GM18498 (cell line): Measurements from ENCODE around the gene GAS7.
A peak's percentile ranks its signal among the peaks of the same experiment; 100 is the strongest.

Source experiments
- ATAC-seq: cut with Tn5 transposase; IDR thresholded peaks from one replicate; pipeline ENCODE4 v1.9.1; 2021; ENCODE audit warnings: mild to moderate bottlenecking, moderate library complexity; ENCODE audit not compliant: unreplicated experiment

The GAS7 gene

DNA sequence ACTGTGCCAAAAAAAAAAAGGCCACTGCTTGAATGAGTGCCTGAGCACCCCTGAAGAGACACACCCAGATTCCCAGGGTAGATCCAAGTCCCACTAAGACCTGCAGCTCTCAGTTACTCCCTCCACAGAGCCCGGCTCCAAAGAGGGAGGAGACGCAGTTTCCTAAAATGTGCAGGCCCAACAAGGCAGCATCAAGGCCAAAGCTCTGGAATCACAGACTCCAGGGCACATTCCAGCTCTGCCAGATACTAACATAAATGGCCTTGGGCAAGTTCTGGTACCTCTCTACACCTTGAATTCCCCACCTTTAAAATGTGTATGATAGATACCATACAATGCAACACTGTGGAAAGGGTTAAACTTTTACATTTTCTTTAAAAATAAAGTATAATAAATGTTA, 57.0 kb downstream of the GAS7 start:
- no peak for ATAC-seq

DNA sequence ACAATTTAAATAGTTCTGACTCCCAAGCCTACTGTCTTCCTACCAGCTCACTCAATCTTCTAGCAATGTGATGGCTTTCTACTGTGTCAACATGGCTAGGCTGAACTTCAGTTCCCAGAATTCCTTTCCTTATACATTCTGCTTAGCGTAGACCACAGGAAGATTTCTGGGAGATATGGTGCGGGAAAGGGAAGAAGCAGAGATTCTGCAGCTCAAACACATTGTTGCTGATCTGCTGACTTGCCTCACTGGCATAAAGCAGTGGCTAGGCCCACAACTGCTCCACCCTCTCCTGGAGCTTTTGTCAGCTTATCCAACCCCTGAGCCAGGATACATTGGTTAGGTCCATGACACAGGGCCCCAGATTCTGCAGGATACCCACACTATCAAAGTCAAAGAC, 58.8 kb downstream of the GAS7 start:
- no peak for ATAC-seq

DNA sequence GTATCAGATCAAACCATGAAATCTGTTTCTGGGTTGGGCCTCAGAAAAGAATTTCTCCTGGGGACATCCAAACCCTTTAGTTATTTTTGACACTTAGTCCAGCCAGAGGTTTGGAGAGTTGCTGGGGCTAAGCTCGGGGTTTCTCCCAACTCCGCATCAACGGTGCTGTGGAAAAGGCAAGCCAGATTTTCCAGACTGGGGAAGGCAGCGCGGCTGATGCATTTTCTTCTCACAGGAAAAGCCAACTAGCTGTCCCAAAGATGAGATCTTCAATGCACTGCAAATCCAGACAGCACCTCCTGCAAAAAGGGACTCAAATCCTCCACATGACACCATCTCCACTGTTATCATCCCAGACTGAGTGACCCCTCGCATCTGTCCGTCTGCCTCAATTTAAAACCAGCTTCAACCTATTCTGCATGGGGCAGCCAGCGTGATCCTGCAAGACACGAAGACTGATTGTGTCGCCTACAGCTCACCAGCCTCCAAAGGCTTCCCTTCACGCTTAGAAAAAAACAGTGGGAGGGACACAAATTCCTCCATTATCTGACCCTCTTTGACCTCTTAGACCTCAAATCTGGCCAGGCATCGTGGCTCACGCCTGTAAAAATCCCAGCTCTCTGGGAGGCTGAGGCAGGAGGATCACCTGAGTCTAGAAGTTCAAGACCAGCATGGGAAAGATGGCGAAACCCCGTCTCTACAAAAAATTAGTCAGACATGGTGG, 62.0 kb downstream of the GAS7 start:
- no peak for ATAC-seq

DNA sequence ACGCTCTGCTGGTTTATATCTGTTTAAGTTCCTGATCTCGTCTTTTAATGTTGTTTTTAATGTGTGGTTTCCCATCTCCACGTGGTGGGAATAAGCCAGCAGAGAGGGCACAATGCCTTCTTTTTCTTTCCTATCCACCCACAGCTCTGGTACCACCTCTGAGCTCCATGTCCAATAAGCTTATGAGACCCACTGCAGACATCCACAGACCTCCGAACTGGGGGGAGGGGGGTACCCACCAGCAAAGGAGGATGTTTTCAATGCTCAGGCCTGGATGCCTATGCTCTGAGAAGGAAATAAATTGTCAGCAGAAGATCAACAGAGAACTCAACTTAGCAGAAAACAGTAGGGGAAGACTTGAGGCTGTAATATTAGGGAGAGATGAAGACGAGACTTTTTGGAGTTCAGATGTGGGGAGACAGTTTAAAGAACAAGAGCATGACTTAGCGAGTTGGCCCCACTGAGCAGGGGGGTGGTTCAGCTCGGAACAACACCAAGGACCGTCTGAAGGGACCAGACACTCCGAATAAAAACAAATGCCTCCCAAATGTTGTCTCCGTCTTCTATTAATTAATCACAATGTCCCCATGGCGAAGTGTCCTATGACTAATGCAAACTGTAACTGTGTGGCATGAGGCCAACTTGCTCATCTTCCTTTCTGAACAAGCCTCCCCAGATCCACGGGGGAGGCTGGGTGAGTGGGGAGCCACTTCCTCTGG, 62.7 kb downstream of the GAS7 start:
- ATAC-seq, result no peak

DNA sequence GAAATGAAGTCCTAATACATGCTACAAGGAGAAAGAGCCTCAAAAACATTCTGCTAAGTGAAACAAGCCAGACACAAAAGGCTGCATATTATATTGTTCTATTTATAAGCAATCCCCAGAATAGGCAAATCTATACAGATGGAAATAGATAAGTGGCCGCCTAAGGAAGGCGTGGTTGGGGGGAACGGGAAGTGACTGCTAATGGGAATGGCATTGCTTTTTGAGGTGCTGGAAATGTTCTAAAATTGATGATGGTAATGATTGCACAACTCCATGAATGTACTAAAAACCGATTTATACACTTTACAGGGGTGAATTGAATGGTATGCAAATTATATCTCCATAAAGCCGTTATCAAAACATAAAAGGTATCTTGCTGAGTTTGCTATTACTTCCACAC, 67.7 kb downstream of the GAS7 start:
- no peak for ATAC-seq

DNA sequence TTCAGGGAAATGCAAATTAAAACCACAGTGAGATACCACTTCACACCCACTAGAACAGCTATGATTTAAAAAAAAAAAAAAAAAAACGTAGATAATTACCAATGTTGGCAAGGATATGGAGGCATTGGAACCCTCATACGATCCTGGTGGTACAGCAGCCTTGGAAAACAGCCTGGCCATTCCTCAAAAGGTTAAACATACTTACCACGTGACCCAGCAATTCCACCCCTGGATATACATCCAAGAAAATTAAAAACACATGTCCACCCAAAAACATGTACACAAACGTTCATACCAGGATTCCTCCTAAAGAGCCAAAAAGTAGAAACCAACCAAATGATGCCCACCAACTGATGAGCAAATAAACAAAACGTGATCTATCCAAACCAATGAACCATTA, 68.1 kb downstream of the GAS7 start:
- no peak for ATAC-seq

DNA sequence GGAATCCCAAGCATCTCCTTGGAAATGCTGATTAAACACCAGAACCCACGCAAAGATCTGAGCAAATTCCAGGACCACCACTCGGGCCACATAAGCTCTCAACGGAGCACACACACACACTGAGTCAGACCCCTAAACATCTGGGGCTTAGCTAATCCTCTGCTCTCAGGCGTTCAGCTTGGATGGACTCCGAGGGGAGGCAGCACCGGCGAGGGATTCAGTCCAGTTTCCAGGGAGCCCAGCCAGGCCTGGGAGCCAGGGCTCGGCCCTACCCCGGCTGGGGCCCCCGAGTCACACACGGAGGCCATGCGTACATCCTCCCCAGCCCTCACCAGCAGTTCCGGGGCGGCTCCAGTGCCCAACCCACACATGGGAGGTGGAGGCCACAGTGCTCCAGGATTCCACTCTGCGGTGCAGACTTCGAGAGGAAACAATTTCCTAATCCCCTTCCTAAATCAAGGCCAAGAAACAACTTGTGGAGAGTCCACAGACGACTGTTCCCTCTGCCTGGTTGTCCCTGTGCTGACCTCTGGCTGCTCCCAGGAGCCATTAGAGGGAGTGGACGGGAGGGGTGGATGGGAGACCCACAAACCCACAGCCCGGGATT, 70.5 kb downstream of the GAS7 start:
- ATAC-seq, result no peak

DNA sequence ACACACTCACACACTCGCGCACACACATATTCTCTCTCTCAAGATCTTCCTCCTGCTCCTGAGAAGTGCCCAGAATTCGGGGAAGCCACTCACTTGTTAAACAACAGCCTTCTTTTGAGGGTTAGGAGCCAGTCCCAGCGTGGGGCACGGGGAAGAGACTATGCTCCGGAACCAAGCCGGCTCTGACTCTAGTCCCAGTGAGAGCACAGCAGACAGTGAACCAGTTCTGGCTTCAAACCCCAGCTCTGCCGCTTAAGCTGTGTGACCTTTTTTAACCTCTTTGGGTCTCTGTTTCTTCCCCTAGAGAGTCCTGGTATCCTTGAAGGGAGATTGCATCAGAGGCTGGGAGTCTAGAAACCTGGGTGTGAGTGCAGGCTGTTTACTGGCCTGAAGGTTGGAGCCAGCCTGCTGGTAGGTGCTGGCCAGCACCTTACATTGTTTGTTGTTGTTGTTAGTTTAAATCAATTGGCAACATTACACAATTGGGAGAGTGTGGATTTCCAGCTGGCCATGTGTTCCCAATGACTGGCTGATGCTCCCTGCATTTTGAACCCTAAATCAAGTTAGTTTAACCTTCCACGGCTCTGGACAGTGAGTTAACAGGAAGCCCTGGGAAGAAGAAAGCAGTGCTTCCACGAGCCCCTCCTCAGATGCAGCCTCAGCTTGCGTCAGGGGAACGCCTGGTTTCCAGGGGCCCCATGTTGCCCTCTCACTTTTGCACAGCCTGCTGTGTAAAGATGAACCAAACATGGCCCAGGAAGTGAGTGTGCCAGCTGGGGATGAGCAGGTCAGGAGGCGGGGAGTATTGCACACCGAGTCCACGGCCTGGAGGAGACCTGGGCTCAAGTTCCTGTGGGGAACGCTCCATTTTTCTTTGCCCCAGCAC, 71.5 kb downstream of the GAS7 start:
- ATAC-seq, result no peak

DNA sequence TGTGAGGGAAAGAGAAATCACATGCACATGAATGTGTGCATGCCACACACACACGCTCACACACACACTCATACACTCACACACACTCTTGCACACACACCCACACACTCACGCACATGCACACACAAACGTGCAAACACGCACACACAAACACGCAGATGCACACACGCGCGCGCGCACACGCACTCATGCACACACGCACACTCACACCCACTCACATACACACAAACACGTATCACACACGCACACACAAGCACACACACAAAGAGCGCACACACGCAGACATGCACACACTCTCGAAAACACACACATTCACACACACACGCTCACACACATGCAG, 72.2 kb downstream of the GAS7 start:
- no peak for ATAC-seq

DNA sequence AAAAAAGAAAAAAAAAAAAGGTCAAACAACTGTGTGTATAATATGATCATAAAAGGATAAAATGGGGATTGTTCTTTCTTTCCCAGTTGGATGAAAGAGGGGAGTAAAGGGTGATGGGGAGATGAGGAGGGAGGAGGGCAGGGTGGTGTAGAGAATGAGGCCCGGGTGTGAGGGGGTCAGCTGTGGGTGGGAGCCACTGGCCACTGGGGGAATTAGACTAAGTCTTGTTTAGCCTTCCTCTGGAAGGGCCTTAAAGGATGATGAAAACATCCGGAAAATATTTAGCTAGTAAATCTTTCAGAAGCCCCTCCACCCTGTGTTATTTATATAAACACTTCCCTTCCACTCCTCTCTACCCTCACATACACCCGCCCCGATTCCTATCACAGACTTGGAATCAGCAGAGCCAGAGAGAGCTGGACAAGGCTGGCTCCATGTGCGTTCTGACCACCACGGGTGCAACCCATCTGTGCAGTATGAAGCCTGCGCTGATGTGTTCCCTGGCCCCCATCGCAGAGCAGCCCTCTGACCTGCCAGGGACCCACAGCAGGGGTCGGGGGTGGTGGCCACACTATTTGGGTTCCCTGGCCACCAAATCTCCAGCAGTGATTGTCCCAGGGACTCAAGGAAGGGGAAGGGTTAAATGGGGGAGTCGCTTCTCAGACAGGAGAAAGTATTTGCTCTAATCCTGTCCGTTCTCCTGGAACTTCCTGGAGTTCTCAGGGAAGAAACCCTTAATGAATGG, 72.7 kb downstream of the GAS7 start:
- ATAC-seq, result no peak

DNA sequence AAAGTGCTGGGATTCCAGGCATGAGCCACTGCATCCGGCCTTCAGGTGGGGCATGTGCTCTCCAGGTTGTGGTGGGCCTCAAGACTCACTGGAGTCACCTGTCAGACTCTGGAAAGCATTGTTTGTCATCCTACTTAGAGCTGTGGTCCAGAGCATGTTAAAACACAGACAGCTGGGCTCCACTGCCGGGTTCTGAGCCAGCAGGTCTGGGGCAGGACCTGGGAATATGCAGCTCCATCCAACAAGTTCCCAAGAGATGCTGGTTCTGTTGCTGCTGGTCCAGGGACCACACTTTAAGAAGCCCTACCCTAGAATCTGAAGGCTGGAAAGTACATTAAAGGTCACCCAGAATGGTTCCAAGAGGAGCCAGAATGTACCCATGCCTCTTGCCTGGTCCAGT, 75.3 kb downstream of the GAS7 start:
- no peak for ATAC-seq

DNA sequence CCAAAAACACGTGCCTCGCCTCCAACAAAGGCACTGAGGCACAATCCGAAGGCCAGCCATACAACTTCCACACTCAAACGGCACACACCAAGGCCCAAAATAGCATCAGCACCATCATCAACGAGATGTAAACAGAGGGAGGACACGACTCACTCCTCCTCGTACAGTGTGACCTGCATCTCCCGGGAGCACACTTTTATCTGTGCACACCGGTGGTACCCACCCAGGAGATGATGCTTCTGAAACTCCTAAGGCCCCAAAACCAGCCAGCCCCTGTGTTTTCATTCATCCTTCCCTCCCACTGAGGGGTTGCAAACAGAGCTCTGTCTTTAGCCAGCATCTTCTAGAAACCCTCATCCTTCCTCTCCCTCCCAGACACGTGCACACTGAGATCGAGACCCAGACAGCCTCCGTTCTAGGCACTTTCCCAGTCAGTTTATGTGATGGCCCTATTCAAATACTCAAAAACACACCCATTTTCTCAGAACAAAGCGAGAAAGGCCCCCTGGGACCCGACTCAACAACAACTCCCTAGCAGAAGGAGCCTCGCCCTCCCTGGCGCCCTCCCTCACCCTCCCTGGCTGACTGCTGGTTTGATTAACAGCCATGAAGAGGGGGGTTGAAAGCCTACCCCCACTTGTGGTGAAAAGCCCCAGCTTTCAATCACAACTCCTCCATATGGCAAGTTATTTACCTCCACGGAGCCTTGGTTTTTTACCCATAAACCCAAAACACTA, 76.3 kb downstream of the GAS7 start:
- no peak for ATAC-seq

DNA sequence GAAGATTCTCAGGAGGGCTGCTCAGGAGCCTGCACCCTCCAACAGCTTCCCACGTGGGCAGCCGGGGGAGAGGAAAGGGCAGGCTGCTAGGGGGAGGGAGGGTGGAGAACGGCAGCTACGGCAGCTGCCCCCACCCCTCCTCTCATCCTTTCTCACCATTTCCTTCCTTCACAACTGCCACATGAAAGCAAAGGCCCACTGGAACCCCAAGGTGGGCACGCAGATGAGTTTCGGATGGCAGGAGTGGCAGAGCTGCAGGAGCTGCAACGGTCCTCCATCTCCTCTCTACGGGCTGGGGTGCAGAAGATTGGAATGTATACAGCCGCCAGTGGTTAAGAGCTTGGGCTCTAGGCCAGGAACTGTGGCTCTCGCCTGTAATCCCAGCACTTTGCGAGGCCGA, 77.7 kb downstream of the GAS7 start:
- ATAC-seq, result no peak

DNA sequence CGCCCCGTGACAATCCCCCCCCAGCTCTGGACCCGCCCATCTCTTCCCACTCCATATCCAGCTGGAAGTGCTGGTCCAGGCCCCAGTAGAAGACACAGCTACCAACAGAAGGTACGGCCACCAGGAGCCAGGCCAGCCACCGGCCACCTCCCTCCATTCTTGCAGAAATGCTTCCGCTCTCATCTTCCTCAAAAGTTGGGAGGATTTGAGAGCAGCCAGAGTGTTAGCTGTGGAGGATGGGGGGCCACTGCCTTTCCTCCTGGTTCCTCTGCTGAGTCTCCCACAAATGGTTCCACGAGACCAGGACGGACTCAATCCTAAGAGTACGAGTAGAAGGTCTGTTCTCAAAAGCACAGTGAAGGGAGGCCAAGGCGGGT, 78.3 kb downstream of the GAS7 start:
- ATAC-seq, result peak; percentile 1

DNA sequence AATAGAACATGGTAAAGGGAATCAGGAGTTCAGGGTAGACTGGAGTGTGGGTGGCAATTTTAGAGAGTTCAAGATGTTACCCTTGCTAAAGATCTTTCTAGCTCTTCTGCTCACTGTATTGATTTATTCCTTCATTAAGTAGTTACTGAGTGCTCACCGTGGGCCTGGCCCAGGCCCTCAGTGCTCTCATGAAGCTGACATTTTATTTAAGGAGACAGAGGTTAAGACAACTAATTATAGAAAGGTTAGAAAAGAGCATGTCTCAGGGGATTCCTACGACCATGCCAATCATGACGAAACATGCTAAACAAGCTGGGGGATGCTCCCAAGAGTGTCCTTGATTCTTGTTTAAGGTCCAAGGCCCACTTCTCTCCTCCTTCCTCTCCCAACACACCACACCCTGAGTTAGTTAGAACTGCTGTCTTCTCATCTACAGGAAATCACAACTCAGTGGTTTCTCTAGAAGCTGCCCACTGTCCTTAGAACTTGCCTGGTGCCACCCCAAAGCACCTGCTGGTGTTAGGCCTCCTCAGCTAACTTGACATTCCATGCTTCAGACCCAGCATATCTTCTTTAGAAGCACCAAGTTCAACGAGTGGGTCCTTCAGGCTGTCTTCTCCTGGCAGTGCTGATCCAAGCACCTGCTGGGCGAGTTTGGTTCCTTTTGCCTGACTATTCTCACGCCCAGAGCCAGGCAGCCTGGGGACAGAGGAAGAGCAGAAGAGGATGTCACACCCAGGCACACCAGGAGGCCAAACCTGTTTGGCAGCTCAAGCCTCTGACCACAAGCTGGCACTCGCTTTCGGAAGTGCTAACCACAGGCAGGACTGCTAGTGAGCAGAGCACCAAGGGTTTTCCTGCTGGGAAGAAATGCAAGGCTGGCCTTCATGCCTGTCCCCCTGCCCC, 79.0 kb downstream of the GAS7 start:
- peak; percentile 42 for ATAC-seq

DNA sequence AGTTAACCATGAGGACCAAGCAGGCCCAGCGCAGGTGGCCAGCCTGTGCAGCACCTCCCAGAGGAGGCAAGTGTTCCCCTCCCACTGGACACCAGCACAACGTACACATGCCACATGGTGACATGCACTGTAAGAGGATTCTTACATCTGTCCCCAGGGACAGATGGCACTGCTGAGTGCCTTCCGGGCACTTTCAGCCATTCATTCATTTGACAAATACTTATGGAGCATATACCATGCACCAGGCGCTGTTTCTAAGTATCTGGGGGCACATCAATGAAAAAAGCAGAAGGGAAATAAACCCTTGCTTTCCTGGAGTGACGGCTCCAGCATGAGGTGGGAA, 79.6 kb downstream of the GAS7 start:
- ATAC-seq, result no peak

DNA sequence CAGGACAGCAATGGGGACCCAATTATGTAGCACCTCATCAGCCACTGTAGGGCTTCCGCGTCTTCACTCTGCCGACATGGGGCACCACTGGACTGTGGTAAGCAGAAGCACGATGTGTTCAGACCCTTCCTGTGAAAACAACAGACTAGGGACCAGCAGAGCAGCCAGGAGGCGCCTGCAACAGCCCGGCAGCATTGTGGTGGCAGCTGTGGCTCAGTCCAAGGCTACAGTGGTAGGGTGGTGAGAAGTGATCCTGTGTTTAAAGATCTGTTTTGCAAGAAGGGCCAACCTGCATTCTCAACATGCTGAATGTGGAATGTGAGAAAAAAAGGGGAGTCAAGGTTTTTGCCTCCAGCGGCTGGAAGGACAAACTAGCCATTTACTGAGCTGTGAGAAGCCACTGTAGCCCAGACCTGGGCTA, 80.8 kb downstream of the GAS7 start:
- ATAC-seq, result no peak

DNA sequence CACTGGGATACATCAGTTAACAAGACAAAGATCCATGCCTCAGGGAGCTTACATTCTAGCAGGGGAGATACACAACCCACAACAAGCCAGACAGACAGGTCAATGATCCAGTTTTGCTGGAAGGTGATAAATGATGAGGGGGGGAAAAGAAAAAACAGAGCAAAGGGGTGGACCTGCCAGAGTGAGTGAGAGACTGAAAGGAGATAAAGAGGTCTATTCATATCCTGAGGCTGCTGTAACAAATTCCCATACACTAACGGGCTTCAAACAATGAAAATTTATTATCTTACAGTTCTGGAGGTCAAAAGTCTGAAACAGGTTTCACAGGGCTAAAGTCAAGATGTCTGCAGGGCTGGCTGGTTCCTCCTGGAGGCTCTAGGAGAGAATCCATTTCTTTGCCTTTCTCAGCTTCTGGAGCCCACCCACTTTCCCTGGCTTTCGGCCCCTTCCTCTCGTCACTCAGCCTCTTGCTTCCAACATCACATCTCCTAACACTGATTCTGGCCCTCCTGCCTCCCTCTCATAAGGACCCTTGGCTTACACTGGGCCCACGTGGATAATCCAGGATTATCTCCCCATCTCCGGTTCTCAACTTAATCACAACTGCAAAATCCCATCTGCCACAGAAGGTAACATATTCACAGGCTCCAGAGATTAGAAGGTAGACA, 81.5 kb downstream of the GAS7 start:
- ATAC-seq, result no peak

DNA sequence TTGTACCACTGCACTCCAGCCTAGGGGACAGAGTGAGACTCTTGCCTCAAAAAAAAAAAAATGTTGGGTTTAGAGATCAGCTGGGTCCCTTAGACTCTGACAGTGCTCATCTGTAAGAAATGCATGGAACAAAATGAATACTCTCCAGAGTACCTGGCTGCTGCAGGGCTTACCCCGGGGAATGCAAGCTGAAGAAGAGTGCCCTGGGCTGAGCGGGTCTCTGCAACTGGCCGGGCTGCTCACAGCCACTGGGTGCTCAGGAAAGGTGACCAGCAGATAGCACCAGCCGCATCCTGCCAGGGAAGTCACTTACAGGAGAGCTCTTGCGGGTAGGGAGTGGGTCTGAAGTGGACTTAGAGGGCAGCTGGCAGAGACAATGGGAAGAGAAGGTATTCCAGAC, 82.1 kb downstream of the GAS7 start:
- ATAC-seq, result no peak
